ENCODE data around the gene SULT1A1. TPM values are rescaled to one million over a fixed set of nuclear protein-coding genes. Genes with fewer than 3 reads are reported as not detected.
"Not testable (repeated sequence)": the region's sequence is repeated elsewhere in the genome, so short reads cannot be mapped to it uniquely, and the experiment has no call there.

Gene SULT1A1
- total RNA-seq, 1 donor from 2014 or later: 13.7 TPM

- DNase-seq: no peak
- H3K36me3 ChIP-seq: no peaks in the 10 kb centered on the region
- H3K4me1 ChIP-seq: peaks cover 17% of the 10 kb centered on the region
- TF ChIP-seq CTCF (IDR thresholded peaks at IDR 0.05; ENCODE audit: borderline replicate concordance): no peak
- no peak overlapping the region for H3K27ac ChIP-seq (replicated peaks)
- peaks cover 3% of the 10 kb centered on the region for H3K27me3 ChIP-seq (ENCODE audit: low read depth)
- intact Hi-C loops (cut with micrococcal nuclease): no loop called here
- H3K9me3 ChIP-seq (replicated peaks): no peaks in the 10 kb centered on the region
- no peak overlapping the region for H3K4me3 ChIP-seq
Observed at GRCh38 chr16:28597692-28598261, 12.1 kb downstream of the SULT1A1 start.

- H3K27ac ChIP-seq (replicated peaks): no peak within 1 kb of the TSS
- TF ChIP-seq CTCF (IDR thresholded peaks at IDR 0.05; ENCODE audit: borderline replicate concordance): no peak
- peak within 1 kb of the TSS; percentile 44 for H3K4me3 ChIP-seq
Observed at GRCh38 chr16:28596840-28597691, 12.8 kb downstream of the SULT1A1 start, which contains the start of gene SULT1A2. Gene SULT1A2, minus strand, starts transcription at chr16:28597050. Its CDS starts 1,120 bp downstream, at chr16:28595930.

DNA sequence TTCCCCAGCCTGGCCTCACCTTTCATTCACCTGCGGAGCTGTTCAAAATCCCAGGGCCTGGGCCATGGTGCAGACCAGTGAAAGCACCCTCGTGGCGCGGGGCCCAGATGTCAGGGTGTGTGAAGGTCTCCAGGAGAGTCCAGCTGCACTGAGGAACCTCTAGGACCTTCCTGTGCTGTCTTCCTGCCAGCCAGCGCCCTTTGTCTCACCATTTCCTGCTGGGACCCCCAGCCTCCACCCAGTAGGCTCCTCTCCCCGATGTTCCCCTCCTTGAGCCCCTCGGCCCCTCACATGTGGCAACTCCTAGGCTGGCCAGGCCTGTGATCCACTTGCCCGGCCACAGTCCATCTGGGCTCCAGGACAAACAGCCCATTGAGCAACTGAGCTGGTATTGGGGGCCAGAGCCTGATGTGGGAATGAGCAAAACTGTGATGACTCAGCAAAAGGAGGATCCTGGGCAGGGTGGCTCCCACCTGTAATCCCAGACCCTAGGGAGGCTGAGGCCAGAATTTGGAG lies 13.7 kb downstream of the SULT1A1 start:
- Histone ChIP-seq H3K27ac (replicated peaks) (no peak overlapping the region), H3K36me3 (peaks cover 6% of the 10 kb centered on the region), H3K27me3 (ENCODE audit: low read depth) (no peaks in the 10 kb centered on the region), H3K4me1 (peaks cover 17% of the 10 kb centered on the region), H3K9me3 (replicated peaks) (no peaks in the 10 kb centered on the region), H3K4me3 (peak overlapping the region; percentile 44)
- no peak for TF ChIP-seq CTCF (IDR thresholded peaks at IDR 0.05; ENCODE audit: borderline replicate concordance)
- intact Hi-C loops (cut with micrococcal nuclease): no loop called here
- no peak for DNase-seq

More at GRCh38 chr16:28596840-28597691, 12.8 kb downstream of the SULT1A1 start, which contains the start of gene SULT1A2:
- H3K27me3 ChIP-seq (ENCODE audit: low read depth): peaks cover 3% of the 10 kb centered on the region
- intact Hi-C loops (cut with micrococcal nuclease): no loop called here
- H3K36me3 ChIP-seq: no peaks in the 10 kb centered on the region
- no peaks in the 10 kb centered on the region for H3K9me3 ChIP-seq (replicated peaks)
- peaks cover 17% of the 10 kb centered on the region for H3K4me1 ChIP-seq
- DNase-seq: no peak

DNA sequence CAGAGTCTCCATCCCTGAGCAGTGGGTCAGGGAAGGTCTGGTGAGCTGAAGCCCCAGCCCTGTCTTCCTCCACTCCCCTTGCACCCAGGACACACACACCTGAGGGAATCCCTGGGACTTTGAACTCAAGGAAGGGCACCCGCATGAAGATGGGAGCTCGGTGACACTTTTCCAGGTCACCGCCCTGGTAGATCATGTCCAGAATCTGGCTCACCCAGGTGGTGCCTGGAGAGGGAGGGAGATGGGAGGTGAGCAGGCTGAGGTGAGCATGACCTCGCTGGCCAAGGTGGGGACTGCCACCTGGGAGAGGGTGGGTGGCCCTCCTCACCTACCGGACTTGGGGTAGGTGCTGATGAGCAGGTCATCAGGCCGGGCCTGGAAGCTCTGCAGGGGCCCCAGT lies 14.4 kb downstream of the SULT1A1 start:
- H3K27ac ChIP-seq (replicated peaks); H3K4me3 ChIP-seq; DNase-seq; H3K27me3 ChIP-seq (ENCODE audit: low read depth); intact Hi-C loops (cut with micrococcal nuclease); H3K9me3 ChIP-seq (replicated peaks): not testable (repeated sequence)
- Histone ChIP-seq H3K4me1 (peaks cover 17% of the 10 kb centered on the region), H3K36me3 (peaks cover 13% of the 10 kb centered on the region)

DNA sequence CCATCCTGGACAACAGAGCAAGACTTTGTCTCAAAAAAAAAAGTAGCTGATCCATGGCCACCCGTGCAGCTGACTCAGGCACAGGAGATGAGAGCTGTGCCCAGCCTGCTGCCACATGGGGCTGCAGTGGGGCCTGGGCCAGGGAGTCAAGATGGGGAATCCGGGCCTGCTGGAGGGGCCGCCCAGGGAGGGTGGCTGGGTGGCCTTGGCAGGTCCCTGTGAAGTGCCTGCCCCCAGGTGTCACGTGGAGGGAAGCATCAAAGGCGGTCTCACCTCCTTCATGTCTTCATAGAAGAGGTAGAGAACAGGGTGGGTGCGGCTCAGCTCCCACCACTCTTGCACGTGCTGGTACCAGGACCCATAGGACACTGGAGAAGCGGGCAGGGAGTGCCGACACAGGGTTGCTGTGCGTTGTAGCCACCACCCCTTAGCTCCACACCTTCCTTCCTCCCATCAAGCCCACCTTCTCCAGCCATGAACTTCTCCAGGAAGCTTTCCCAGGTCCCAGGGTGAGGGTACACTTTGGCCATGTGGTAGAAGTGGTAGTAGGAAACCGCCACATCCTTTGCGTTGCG lies 16.8 kb downstream of the SULT1A1 start:
- no peak for TF ChIP-seq CTCF (IDR thresholded peaks at IDR 0.05; ENCODE audit: borderline replicate concordance)
- Histone ChIP-seq H3K4me1 (peaks cover 17% of the 10 kb centered on the region), H3K4me3 (no peak overlapping the region), H3K27ac (replicated peaks) (no peak overlapping the region), H3K36me3 (peaks cover 37% of the 10 kb centered on the region), H3K9me3 (replicated peaks) (no peaks in the 10 kb centered on the region), H3K27me3 (ENCODE audit: low read depth) (no peaks in the 10 kb centered on the region)
- intact Hi-C loops (cut with micrococcal nuclease): no loop called here
- no peak for DNase-seq
